Measurements from ENCODE around the gene CHAC2. TPM values are rescaled to one million over a fixed set of nuclear protein-coding genes. Genes with fewer than 3 reads are reported as not detected.

CHAC2 gene
- total and polyA plus RNA-seq, 2 of the 13 experiments (the other 11 are each of a cell fraction or from before 2014, with no cell fraction given), result 1.7 to 10.7 TPM

DNA sequence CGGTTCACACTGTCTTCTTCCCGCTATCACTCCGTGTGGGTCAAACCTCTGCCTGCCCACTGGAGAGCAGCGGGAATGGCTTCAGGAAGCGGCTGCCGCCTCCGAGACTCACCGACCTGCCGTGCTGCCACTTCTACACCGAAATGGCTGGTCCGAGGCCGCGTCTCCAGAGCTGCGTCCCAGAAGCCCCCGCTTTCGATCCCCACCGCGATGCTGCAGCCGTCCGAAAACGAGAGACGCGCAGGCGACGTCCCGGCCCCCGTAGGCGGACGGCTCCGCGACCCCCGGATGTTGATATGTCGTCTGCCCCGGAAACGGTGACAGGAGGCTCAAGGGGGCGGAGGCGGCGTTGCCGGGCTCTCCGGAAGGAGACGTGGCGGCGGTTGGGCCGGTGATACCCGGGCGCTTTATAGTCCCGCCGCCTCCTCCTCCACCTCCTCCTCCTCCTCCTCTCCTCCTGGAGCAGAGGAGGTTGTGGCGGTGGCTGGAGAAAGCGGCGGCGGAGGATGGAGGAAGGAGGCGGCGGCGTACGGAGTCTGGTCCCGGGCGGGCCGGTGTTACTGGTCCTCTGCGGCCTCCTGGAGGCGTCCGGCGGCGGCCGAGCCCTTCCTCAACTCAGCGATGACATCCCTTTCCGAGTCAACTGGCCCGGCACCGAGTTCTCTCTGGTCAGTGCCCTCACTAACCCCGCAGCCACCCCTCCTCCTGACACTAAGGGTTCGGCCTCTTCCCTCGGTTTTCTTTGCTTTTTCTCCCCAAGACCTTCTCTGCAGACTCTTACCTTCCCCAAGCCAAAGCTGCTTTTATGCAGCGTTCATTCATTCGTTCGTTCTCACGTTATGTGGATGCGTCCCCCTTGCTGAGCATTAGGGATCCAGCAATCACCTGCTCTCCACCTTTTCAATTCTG lies 19.4 kb downstream of the CHAC2 start, which contains the start of the genes ASB3 and ERLEC1 (continued):
- peak; percentile 88; the same call in 1 of the 2 replicates for TF ChIP-seq ZFP82 (CRISPR knock-in tag; IDR thresholded peaks at IDR 0.05; ENCODE audit: borderline replicate concordance)
- TF ChIP-seq SMAD3 (CRISPR knock-in tag; IDR thresholded peaks at IDR 0.05), result peak; percentile 97
- TF ChIP-seq, protein P1, sequence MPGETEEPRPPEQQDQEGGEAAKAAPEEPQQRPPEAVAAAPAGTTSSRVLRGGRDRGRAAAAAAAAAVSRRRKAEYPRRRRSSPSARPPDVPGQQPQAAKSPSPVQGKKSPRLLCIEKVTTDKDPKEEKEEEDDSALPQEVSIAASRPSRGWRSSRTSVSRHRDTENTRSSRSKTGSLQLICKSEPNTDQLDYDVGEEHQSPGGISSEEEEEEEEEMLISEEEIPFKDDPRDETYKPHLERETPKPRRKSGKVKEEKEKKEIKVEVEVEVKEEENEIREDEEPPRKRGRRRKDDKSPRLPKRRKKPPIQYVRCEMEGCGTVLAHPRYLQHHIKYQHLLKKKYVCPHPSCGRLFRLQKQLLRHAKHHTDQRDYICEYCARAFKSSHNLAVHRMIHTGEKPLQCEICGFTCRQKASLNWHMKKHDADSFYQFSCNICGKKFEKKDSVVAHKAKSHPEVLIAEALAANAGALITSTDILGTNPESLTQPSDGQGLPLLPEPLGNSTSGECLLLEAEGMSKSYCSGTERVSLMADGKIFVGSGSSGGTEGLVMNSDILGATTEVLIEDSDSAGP (CRISPR knock-in tag; IDR thresholded peaks at IDR 0.05; ENCODE audit: borderline replicate concordance), result peak; percentile 98
- TF ChIP-seq, protein P2, sequence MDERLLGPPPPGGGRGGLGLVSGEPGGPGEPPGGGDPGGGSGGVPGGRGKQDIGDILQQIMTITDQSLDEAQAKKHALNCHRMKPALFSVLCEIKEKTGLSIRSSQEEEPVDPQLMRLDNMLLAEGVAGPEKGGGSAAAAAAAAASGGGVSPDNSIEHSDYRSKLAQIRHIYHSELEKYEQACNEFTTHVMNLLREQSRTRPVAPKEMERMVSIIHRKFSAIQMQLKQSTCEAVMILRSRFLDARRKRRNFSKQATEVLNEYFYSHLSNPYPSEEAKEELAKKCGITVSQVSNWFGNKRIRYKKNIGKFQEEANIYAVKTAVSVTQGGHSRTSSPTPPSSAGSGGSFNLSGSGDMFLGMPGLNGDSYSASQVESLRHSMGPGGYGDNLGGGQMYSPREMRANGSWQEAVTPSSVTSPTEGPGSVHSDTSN (CRISPR knock-in tag; IDR thresholded peaks at IDR 0.05), result 0 out of 2 replicates have a peak, but pooled peaks have one; percentile 5
- no peak for TF ChIP-seq MBNL3 (CRISPR knock-in tag; conservative IDR thresholded peaks at IDR 0.05)
- TF ChIP-seq, protein P3, sequence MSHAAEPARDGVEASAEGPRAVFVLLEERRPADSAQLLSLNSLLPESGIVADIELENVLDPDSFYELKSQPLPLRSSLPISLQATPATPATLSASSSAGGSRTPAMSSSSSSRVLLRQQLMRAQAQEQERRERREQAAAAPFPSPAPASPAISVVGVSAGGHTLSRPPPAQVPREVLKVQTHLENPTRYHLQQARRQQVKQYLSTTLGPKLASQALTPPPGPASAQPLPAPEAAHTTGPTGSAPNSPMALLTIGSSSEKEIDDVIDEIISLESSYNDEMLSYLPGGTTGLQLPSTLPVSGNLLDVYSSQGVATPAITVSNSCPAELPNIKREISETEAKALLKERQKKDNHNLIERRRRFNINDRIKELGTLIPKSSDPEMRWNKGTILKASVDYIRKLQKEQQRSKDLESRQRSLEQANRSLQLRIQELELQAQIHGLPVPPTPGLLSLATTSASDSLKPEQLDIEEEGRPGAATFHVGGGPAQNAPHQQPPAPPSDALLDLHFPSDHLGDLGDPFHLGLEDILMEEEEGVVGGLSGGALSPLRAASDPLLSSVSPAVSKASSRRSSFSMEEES (CRISPR knock-in tag; IDR thresholded peaks at IDR 0.05), result peak; percentile 78; the same call in 1 of the 2 replicates
- TF ChIP-seq CENPBD1 (CRISPR knock-in tag; IDR thresholded peaks at IDR 0.05; ENCODE audit: borderline replicate concordance, low read depth), result 0 out of 2 replicates have a peak, but pooled peaks have one; percentile 43
- 0 out of 2 replicates have a peak, but pooled peaks have one; percentile 21 for TF ChIP-seq THYN1 (CRISPR knock-in tag; IDR thresholded peaks at IDR 0.05; ENCODE audit: borderline replicate concordance, low read depth)
- peak; percentile 82 for TF ChIP-seq ZNF781 (CRISPR knock-in tag; IDR thresholded peaks at IDR 0.05; ENCODE audit: borderline replicate concordance, not compliant biosample characterization)
- peak; percentile 95 for TF ChIP-seq ZNF772 (CRISPR knock-in tag; IDR thresholded peaks at IDR 0.05)
- no peak for TF ChIP-seq ZNF101 (CRISPR knock-in tag; IDR thresholded peaks at IDR 0.05; ENCODE audit: borderline replicate concordance, low read depth)
- TF ChIP-seq ZNF574 (CRISPR knock-in tag; IDR thresholded peaks at IDR 0.05), result peak; percentile 97
- no peak; the same call in 1 of the 2 replicates for TF ChIP-seq THAP8 (CRISPR knock-in tag; IDR thresholded peaks at IDR 0.05; ENCODE audit: borderline replicate concordance)
- peak; percentile 79 for TF ChIP-seq AGO1 (IDR thresholded peaks at IDR 0.05; ENCODE audit: low read depth, low read length, poor library complexity, severe bottlenecking)
- 0 out of 2 replicates have a peak, but pooled peaks have one; percentile 11 for TF ChIP-seq TBX3 (IDR thresholded peaks at IDR 0.05; ENCODE audit: borderline replicate concordance)
- TF ChIP-seq NCOA5 (CRISPR knock-in tag; IDR thresholded peaks at IDR 0.05), result no peak
- peak; percentile 58 for TF ChIP-seq TFDP1 (CRISPR knock-in tag; IDR thresholded peaks at IDR 0.05; ENCODE audit: borderline replicate concordance)
